K562 (cell line): ENCODE results near the gene HOXC4. TPM values are rescaled to one million over a fixed set of nuclear protein-coding genes. Genes with fewer than 3 reads are reported as not detected.
"Not testable (repeated sequence)": the region's sequence is repeated elsewhere in the genome, so short reads cannot be mapped to it uniquely, and the experiment has no call there.

Experiments used
- ATAC-seq: fragments of 200-7000 bp; cut with Tn5 transposase; 3 replicates; pipeline ENCODE4 v1.9.1; 2020; ENCODE audit warnings: moderate library complexity
- BruUV-seq: library from RNA; stranded (reverse); fragments of 400-500 nt; replicated peaks from 2 replicates; lab custom pipeline; 2021; lab: Mats Ljungman, UMichigan
- CTCF ChIA-PET: fragments of 300-600 bp; formaldehyde crosslinking; extraction: SDS; loops from one replicate; lab custom pipeline; 2021; ENCODE audit warnings: low intra/inter-chr PET ratio; lab: Yijun Ruan, JAX
- POLR2A ChIA-PET: fragments of 300-600, 350-650 bp; sonication (Branson Sonifier 250); formaldehyde crosslinking; extraction: SDS; loops from one replicate; lab custom pipeline; 2021; ENCODE audit warnings: antibody characterized with exemption, inconsistent platforms; lab: Yijun Ruan, JAX
- DNase-seq, 4 experiments: peaks; one replicate each; pipeline versions ENCODE4 v3.0.0 to v3.0.0-alpha.2; 2011 to 2018; ENCODE audit warnings: low spot score in 3 of 4, mixed read lengths in 3 of 4; ENCODE audit errors: extremely low read depth in 1 of 4
- FAIRE-seq: peaks from 2 replicates; lab custom pipeline; 2011; peaks lifted over from hg19 to GRCh38; lab: Jason Lieb, UNC
- H2AFZ ChIP-seq: 2 replicates; pipeline ENCODE4 v1.6.0; 2011; ENCODE audit warnings: low read depth, low read length, control low read depth, inconsistent platforms
- H3K27ac ChIP-seq: fragments of 200-600 bp; 3 replicates; pipeline ENCODE4 v1.8.0; 2011; ENCODE audit warnings: low read depth, mild to moderate bottlenecking, control low read depth, inconsistent platforms, low read length, moderate library complexity, mixed read lengths; ENCODE audit errors: extremely low read depth
- H3K27me3 ChIP-seq, 2 experiments: fragments of 300-600 bp in 1 of 2; 2 replicates in 1 of 2; 3 replicates in 1 of 2; pipeline versions ENCODE4 v1.6.0 to v1.8.0; 2011; ENCODE audit warnings: inconsistent platforms in 2 of 2, low read length in 2 of 2, mild to moderate bottlenecking in 1 of 2, mixed read lengths in 1 of 2, moderate library complexity in 1 of 2; ENCODE audit not compliant: control insufficient read depth in 2 of 2, insufficient read depth in 2 of 2
- H3K36me3 ChIP-seq: fragments of 300-600 bp; 3 replicates; pipeline ENCODE4 v1.8.0; 2011; ENCODE audit warnings: mild to moderate bottlenecking, low read length, inconsistent platforms; ENCODE audit not compliant: control insufficient read depth, insufficient read depth
- H3K4me1 ChIP-seq, 2 experiments: fragments of 200-600 bp in 1 of 2; replicated peaks in 1 of 2; 2 replicates in 1 of 2; 3 replicates in 1 of 2; pipeline versions ENCODE4 v1.5.1 to v1.8.0; 2011; ENCODE audit warnings: inconsistent platforms in 2 of 2, low read length in 2 of 2, mild to moderate bottlenecking in 1 of 2, mixed read lengths in 1 of 2, moderate library complexity in 1 of 2; ENCODE audit not compliant: control insufficient read depth in 2 of 2, insufficient read depth in 2 of 2
- H3K4me2 ChIP-seq: 2 replicates; pipeline ENCODE4 v1.6.1; 2011; ENCODE audit warnings: low read length, control low read depth, inconsistent platforms, mixed read lengths; ENCODE audit not compliant: insufficient read depth
- H3K4me3 ChIP-seq: fragments of 200-600 bp; sonication (generic), shearing (Covaris generic); 2 replicates; pipeline ENCODE4 v1.5.1; 2016; ENCODE audit warnings: control low read depth, inconsistent platforms
- H3K79me2 ChIP-seq: fragments of 200-600 bp; 3 replicates; pipeline ENCODE4 v1.8.0; 2011; ENCODE audit warnings: low read length, inconsistent platforms; ENCODE audit not compliant: control insufficient read depth, insufficient read depth
- H3K9ac ChIP-seq, 2 experiments: 2 replicates each; pipeline versions ENCODE4 v1.6.0 to v1.6.1; 2011; ENCODE audit warnings: low read depth in 2 of 2, low read length in 2 of 2, control low read depth in 1 of 2, inconsistent platforms in 1 of 2, mild to moderate bottlenecking in 1 of 2, mixed read lengths in 1 of 2; ENCODE audit not compliant: insufficient read depth in 1 of 2
- H3K9me1 ChIP-seq: one replicate; pipeline ENCODE4 v1.6.0; 2011; ENCODE audit warnings: inconsistent platforms, mild to moderate bottlenecking, low read length, moderate library complexity; ENCODE audit not compliant: control insufficient read depth, insufficient read depth
- H3K9me3 ChIP-seq: replicated peaks from 2 replicates; pipeline ENCODE4 v1.5.1; 2011; ENCODE audit warnings: low read depth, low read length, inconsistent platforms; ENCODE audit not compliant: control insufficient read depth, insufficient read depth
- H4K20me1 ChIP-seq: replicated peaks from 2 replicates; pipeline ENCODE4 v1.6.1; 2011; ENCODE audit warnings: low read length, inconsistent platforms, mixed read lengths; ENCODE audit not compliant: control insufficient read depth, insufficient read depth
- MEIS2 ChIP-seq: fragments of 450-650 bp; IDR thresholded peaks from 2 replicates; pipeline ENCODE4 v1.6.1; 2014; ENCODE audit warnings: mild to moderate bottlenecking; ENCODE audit not compliant: partially characterized antibody
- PBX2 ChIP-seq, 2 experiments: IDR thresholded peaks in 1 of 2; conservative IDR thresholded peaks in 1 of 2; 2 replicates each; pipeline ENCODE4 v1.6.1; 2016; ENCODE audit warnings: low read depth in 2 of 2, mild to moderate bottlenecking in 1 of 2, missing compliant biosample characterization in 1 of 2, missing genetic modification characterization in 1 of 2, moderate library complexity in 1 of 2
- PKNOX1 ChIP-seq: fragments of 450-650 bp; IDR thresholded peaks from 2 replicates; pipeline ENCODE4 v1.6.1; 2016
- WGBS: fragments of 100-300 bp; shearing (Covaris generic); methylation state at CpG from one replicate; pipeline ENCODE4 v1.1.6; 2016; ENCODE audit warnings: low coverage, mixed read lengths; ENCODE audit not compliant: insufficient coverage; ENCODE audit errors: missing lambda C conversion rate; 5-methylcytosine and 5-hydroxymethylcytosine counted together
- in situ Hi-C: fragments of 300-500 bp; cut with MboI; formaldehyde crosslinking; loops from 4 replicates; pipeline ENCODE4 v1.15.0; 2018; ENCODE audit warnings: inconsistent platforms, mixed read lengths
- intact Hi-C: fragments of 100-400 bp; cut with micrococcal nuclease; formaldehyde crosslinking; loops from 2 replicates; pipeline ENCODE4 v1.14.2; 2022
- polyA plus RNA-seq, 8 experiments: library from polyadenylated mRNA; depleted of rRNA in 4 of 8; stranded (reverse) in 5 of 8; unstranded in 3 of 8; fragments of >200 nt; fragmentation: Nextera tagmentation in 2 of 8; fragmentation: Illumina TruSeq in 1 of 8; extraction: Ambion mirVana in 2 of 8; extraction: Trizol in 1 of 8; gene quantifications; 2 replicates each; pipeline versions ENCODE4 v1.2.1 to v1.2.3, GENCODE V29; 2011 to 2014; ENCODE audit warnings: inconsistent platforms in 1 of 8, missing spikeins in 1 of 8
- total RNA-seq, 7 experiments: library from RNA; depleted of rRNA in 6 of 7; stranded (reverse); fragments of >200 nt in 6 of 7; fragmentation: Illumina TruSeq in 2 of 7; extraction: Trizol in 2 of 7; gene quantifications; 2 replicates each; pipeline versions ENCODE4 v1.2.1 to v1.2.3, GENCODE V29; 2011 to 2021; ENCODE audit warnings: low replicate concordance in 1 of 7

HOXC4 gene
- total and polyA plus RNA-seq, 9 of the 15 experiments (the other 6 are each of a cell fraction or from before 2014, with no cell fraction given): 0.06 to 1.5 (median 0.44) TPM; not detected in 1

DNA sequence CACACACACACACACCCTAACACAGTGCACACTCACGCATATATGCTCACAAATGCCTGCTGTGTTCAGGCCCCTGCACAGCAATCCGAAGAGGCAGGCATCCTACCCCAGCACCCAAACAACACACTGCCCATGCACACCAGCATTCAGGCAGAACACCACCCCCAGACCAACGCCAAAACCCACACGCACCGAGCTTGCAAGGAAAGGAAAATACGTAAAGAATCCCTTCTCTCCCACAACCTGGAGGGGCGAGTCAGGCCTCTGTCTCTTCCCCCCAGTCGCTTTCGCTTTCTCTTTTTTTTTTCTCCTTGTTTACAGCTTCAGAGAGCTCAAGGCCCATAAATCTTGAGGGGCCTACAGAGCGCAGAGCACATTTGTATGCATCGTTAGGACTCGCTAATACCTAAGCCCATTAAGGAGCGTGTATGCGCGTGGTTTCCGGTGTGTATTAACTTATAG lies 27.4 kb downstream of the HOXC4 start:
- H3K9ac ChIP-seq; FAIRE-seq; H4K20me1 ChIP-seq; H3K4me2 ChIP-seq; H3K4me3 ChIP-seq; H3K36me3 ChIP-seq; H3K9me1 ChIP-seq; CTCF ChIA-PET; H3K4me1 ChIP-seq; in situ Hi-C loops; intact Hi-C loops; H3K27me3 ChIP-seq; ATAC-seq; H3K27ac ChIP-seq; BruUV-seq; H3K9me3 ChIP-seq; DNase-seq; H3K79me2 ChIP-seq; TF ChIP-seq PBX2 (CRISPR knock-in tag; IDR thresholded peaks at IDR 0.05; ENCODE audit: low read depth): not testable (repeated sequence)
- POLR2A ChIA-PET: interaction anchor here (0.6 kb wide), 1 partner anchor 1393 kb away, joined by 4 read pairs; no protein-coding TSS in a partner anchor
- 59% methylated on average over 8 of the region's 16 CpGs for WGBS
- TF ChIP-seq MEIS2 (peak; percentile 62), PKNOX1 (peak; percentile 49; the same call in 1 of the 2 replicates), PBX2 (tag; conservative IDR thresholded peaks at IDR 0.05; ENCODE audit: low read depth) (peak; percentile 88)
- 0 out of 2 replicates have a peak overlapping the region, but pooled peaks have one; percentile 51 for H2AFZ ChIP-seq
